ENCODE results near the gene ZFYVE28.

The ZFYVE28 gene

GRCh38 chr4:2333356-2333841 lies 85.0 kb downstream of the ZFYVE28 start:
- DNase-seq (ENCODE audit: low read depth), result no peak

GRCh38 chr4:2332976-2333319 lies 85.5 kb downstream of the ZFYVE28 start:
- no peak for DNase-seq (ENCODE audit: low read depth)

- no peak for DNase-seq (ENCODE audit: low read depth)
Observed at GRCh38 chr4:2332201-2332975, 86.1 kb downstream of the ZFYVE28 start.

- DNase-seq (ENCODE audit: low read depth), result no peak
Observed at GRCh38 chr4:2331519-2332200, 86.8 kb downstream of the ZFYVE28 start.

- no peak for DNase-seq (ENCODE audit: low read depth)
Observed at GRCh38 chr4:2331043-2331420, 87.4 kb downstream of the ZFYVE28 start.

- no peak for DNase-seq (ENCODE audit: low read depth)
Observed at GRCh38 chr4:2330091-2331042, 88.1 kb downstream of the ZFYVE28 start.

GRCh38 chr4:2327579-2327978 lies 90.9 kb downstream of the ZFYVE28 start:
- no peak for DNase-seq (ENCODE audit: low read depth)

- no peak for DNase-seq (ENCODE audit: low read depth)
Observed at GRCh38 chr4:2324891-2325290, 93.6 kb downstream of the ZFYVE28 start.

- no peak for DNase-seq (ENCODE audit: low read depth)
Observed at GRCh38 chr4:2322841-2323240, 95.6 kb downstream of the ZFYVE28 start.

- DNase-seq (ENCODE audit: low read depth), result no peak
Observed at GRCh38 chr4:2322227-2322626, 96.2 kb downstream of the ZFYVE28 start.

- DNase-seq (ENCODE audit: low read depth), result no peak
Observed at GRCh38 chr4:2321279-2322196, 96.9 kb downstream of the ZFYVE28 start.

GRCh38 chr4:2320746-2321145 lies 97.7 kb downstream of the ZFYVE28 start:
- no peak for DNase-seq (ENCODE audit: low read depth)

GRCh38 chr4:2320152-2320551 lies 98.3 kb downstream of the ZFYVE28 start:
- DNase-seq (ENCODE audit: low read depth), result no peak

GRCh38 chr4:2318885-2319284 lies 99.6 kb downstream of the ZFYVE28 start:
- no peak for DNase-seq (ENCODE audit: low read depth)

- DNase-seq (ENCODE audit: low read depth), result no peak
Observed at GRCh38 chr4:2318476-2318875, 100.0 kb downstream of the ZFYVE28 start.

GRCh38 chr4:2313366-2313765 lies 105.1 kb downstream of the ZFYVE28 start:
- DNase-seq (ENCODE audit: low read depth), result no peak

GRCh38 chr4:2306773-2307410 lies 111.6 kb downstream of the ZFYVE28 start:
- DNase-seq (ENCODE audit: low read depth), result no peak

GRCh38 chr4:2305766-2306501 lies 112.5 kb downstream of the ZFYVE28 start:
- no peak for DNase-seq (ENCODE audit: low read depth)

- no peak for DNase-seq (ENCODE audit: low read depth)
Observed at GRCh38 chr4:2304877-2305561, 113.4 kb downstream of the ZFYVE28 start.

Data from activated T-helper 9 cell treated with anti-CD3 and anti-CD28 coated beads, Interleukin-2, amount 50 U/mL, for 16 hours (primary cell).